GM13977 (cell line): ENCODE measurements around the gene TPRG1L.

ENCODE experiments used
- DNase-seq: peaks from one replicate; pipeline ENCODE4 v3.0.0; 2012; ENCODE audit warnings: low spot score
- in situ Hi-C: fragments of 300-500 bp; cut with MboI; formaldehyde crosslinking; loops from one replicate; pipeline ENCODE4 v1.12.0; 2022; ENCODE audit warnings: low sequenced_read_pairs, low pct_unique_long_range_greater_than_20kb, mixed read lengths, inconsistent platforms; ENCODE audit not compliant: unreplicated experiment
- TF ChIP-seq, protein P1 (sequence below): IDR thresholded peaks from 2 replicates; pipeline ENCODE4 v1.5.1; 2012; ENCODE audit warnings: mild to moderate bottlenecking, control low read depth; ENCODE audit not compliant: insufficient read depth; ENCODE audit errors: extremely low read depth, missing control alignments

Gene TPRG1L

DNA sequence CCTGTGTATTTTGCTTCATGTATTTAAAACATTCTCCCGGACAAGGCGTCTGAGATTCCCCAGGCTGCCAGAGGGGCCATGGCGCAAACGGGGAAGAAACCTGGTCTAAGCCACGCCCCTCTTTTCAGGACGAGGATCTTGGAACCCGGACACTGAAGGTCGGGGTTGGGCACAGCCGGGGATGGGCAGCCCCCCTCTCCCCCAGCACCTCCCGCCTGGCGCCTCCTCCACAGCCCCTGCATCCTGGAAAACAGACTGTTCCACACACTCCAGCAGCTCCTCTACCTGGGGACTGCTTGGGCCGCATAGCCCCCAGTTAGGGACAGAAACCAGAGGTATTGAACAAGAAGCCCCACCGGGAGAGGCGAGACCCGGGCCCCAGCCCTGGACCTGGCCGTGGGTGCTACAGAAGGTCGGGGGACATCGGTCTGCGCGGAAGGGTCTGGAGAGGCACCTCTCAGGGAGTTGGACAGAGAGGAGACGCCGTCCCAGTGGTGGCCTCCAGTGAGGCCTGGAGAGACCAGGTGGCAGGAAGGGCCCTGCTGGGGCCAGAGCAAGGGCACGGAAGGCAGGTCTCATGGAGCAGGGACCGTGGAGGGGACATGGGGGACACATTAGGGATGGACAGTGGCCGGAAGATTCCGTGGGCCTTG, 32.9 kb downstream of the TPRG1L start:
- TF ChIP-seq, protein P1, sequence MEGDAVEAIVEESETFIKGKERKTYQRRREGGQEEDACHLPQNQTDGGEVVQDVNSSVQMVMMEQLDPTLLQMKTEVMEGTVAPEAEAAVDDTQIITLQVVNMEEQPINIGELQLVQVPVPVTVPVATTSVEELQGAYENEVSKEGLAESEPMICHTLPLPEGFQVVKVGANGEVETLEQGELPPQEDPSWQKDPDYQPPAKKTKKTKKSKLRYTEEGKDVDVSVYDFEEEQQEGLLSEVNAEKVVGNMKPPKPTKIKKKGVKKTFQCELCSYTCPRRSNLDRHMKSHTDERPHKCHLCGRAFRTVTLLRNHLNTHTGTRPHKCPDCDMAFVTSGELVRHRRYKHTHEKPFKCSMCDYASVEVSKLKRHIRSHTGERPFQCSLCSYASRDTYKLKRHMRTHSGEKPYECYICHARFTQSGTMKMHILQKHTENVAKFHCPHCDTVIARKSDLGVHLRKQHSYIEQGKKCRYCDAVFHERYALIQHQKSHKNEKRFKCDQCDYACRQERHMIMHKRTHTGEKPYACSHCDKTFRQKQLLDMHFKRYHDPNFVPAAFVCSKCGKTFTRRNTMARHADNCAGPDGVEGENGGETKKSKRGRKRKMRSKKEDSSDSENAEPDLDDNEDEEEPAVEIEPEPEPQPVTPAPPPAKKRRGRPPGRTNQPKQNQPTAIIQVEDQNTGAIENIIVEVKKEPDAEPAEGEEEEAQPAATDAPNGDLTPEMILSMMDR: no peak
- in situ Hi-C loops: no loop called here
- no peak for DNase-seq

DNA sequence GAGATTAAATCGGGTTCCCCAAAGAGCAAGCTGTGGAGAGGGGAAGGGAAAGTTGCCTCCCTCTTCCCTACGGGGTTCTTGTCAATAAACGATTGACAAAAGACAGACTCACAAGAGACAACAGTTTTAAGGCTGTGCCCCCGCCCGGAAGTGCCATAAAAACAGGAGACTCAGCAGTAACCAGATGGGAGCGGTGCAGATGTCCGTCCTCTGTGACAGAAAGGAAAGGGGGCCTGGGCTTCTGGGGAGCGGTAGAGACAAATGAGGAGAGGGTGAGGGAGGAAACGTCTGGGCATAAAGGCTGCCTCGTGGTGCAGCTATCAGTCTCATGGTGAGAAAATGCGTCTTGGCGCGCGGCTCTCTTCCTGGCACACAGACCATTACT, 33.4 kb downstream of the TPRG1L start:
- DNase-seq: no peak
- TF ChIP-seq, protein P1: no peak
- in situ Hi-C loops: no loop called here

DNA sequence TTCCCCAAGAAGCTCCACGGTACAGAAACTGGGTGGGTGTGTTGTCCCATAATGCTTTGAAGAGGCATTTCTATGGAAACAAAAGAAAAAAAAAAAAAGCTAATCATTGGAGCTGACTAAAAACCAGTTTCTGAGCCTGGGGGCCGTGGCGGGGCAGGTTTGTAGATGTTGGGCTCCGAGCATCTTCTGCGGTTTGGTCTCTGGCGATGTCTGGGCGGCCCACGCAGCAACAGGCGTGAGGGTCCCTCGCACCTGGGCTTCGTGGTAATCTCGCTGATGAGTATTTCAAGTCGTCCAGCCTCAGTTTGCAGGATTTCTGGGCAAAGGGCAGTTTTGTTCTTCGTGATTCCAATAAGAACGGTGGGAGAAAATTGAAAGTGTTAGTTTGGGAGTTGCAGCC, 34.3 kb downstream of the TPRG1L start:
- in situ Hi-C loops: no loop called here

DNA sequence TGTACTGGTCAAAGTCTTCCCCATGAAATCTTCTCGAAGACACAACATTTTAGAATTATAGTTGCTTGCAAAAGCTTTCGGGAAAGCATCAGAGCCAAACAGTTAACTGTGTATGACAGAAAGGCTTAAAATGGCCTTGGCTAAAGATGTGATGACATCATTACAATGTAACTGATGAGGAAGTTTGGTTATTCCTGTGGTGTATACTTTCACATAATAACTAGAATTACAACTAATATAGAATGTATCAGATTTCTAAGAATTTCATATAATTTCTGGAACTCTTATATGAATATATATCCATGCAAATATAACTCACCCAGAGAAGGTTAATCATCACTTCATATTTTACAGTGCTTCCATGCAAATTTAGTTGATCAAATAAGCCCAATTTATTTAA, 35.9 kb downstream of the TPRG1L start:
- TF ChIP-seq, protein P1: no peak
- DNase-seq: no peak
- in situ Hi-C loops: no loop called here

More for the DNA sequence above, 34.3 kb downstream of the TPRG1L start:
- TF ChIP-seq, protein P1: no peak
- DNase-seq: no peak

DNA sequence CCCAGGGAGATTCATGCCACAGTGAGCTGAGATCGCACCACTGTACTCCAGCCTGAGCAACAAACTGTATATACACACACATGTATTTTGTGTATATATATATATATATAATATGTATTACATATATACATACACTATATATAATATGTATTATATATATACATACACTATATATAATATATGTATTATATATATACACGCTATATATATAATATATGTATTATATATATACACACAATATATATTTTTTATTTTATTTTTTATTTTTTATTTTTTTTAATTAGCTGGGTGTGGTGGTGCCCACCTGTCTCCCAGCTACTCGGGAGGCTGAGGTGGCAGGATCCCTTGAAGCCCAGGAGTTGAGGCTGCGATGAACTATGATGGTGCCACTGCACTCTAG, 36.8 kb downstream of the TPRG1L start:
- in situ Hi-C loops: no loop called here
- TF ChIP-seq, protein P1: no peak
- DNase-seq: no peak

DNA sequence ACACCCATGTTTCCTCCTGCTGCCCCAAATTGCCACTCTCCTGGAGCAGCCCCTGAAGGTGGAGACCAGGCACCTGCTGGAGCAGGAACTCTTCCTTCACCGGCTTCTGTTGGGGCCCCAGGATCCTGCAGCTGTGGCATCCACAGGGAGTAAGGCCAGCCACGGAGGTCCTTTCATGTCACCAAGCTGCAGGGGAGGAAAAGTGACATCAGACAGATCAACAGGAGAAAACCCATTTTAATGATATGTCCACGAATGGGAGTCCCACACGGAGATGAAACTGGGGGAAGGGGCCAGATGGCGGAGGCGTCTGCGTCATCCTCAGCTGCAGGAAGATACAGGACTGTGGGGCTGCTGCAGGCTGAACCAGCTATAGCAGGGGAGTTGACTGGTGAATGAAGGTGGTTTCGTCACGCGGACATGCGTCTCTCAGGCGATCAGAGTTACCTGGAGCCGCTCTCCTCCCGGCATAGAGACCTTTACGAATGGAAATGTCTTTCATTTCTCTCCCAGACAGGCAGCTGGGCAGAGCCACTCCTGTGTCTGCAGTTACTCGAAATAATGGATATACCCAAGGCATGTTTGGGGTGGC, 37.4 kb downstream of the TPRG1L start:
- TF ChIP-seq, protein P1: no peak
- no peak for DNase-seq
- in situ Hi-C loops: no loop called here
